Measurements from ENCODE around the gene OR7G2.

DNA sequence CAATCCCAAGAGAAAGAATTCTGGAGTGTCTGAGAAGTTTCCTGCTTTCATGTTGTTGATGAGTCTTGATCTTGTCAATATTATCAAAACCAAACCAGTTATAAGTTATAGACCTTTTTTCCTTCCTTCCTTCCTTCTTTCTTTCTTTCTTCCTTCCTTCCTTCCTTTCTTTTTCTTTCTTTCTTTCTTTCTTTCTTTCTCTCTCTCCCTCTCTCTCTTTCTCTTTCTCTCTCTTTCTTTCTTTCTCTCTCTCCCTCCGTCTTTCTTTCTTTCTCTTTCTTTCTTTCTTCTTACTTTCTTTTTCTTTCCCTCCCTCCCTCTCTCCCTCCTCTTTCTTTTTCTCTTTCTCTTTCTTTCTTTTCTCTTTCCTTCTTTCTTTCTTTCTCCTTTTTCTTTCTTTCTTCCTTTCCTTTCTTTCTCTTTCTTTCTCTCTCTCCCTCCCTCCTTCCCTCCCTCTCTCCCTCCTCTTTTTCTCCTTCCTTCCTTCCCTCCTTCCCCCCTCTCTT, 19.7 kb upstream of the OR7G2 start, which contains the start of gene OR7G3:
- TF ChIP-seq, protein P1, sequence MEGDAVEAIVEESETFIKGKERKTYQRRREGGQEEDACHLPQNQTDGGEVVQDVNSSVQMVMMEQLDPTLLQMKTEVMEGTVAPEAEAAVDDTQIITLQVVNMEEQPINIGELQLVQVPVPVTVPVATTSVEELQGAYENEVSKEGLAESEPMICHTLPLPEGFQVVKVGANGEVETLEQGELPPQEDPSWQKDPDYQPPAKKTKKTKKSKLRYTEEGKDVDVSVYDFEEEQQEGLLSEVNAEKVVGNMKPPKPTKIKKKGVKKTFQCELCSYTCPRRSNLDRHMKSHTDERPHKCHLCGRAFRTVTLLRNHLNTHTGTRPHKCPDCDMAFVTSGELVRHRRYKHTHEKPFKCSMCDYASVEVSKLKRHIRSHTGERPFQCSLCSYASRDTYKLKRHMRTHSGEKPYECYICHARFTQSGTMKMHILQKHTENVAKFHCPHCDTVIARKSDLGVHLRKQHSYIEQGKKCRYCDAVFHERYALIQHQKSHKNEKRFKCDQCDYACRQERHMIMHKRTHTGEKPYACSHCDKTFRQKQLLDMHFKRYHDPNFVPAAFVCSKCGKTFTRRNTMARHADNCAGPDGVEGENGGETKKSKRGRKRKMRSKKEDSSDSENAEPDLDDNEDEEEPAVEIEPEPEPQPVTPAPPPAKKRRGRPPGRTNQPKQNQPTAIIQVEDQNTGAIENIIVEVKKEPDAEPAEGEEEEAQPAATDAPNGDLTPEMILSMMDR (IDR thresholded peaks at IDR 0.05; ENCODE audit: low read depth, low read length): no peak
- TF ChIP-seq EZH2phosphoT487 (IDR thresholded peaks at IDR 0.05; ENCODE audit: low read depth): no peak

Data from OCI-LY3 (cell line).